K562 (cell line): ENCODE results near the gene RNF212B. TPM values are rescaled to one million over a fixed set of nuclear protein-coding genes. Genes with fewer than 3 reads are reported as not detected.
"Not testable (repeated sequence)": the region's sequence is repeated elsewhere in the genome, so short reads cannot be mapped to it uniquely, and the experiment has no call there.

Experiments
- ATAC-seq: fragments of 200-7000 bp; cut with Tn5 transposase; 3 replicates; pipeline ENCODE4 v1.9.1; 2020; ENCODE audit warnings: moderate library complexity
- BruUV-seq: library from RNA; stranded (reverse); fragments of 400-500 nt; replicated peaks from 2 replicates; lab custom pipeline; 2021; lab: Mats Ljungman, UMichigan
- CTCF ChIA-PET: fragments of 300-600 bp; formaldehyde crosslinking; extraction: SDS; loops from one replicate; lab custom pipeline; 2021; ENCODE audit warnings: low intra/inter-chr PET ratio; lab: Yijun Ruan, JAX
- POLR2A ChIA-PET: fragments of 300-600, 350-650 bp; sonication (Branson Sonifier 250); formaldehyde crosslinking; extraction: SDS; loops from one replicate; lab custom pipeline; 2021; ENCODE audit warnings: antibody characterized with exemption, inconsistent platforms; lab: Yijun Ruan, JAX
- DNase-seq, 4 experiments: peaks; one replicate each; pipeline versions ENCODE4 v3.0.0 to v3.0.0-alpha.2; 2011 to 2018; ENCODE audit warnings: low spot score in 3 of 4, mixed read lengths in 3 of 4; ENCODE audit errors: extremely low read depth in 1 of 4
- FAIRE-seq: peaks from 2 replicates; lab custom pipeline; 2011; peaks lifted over from hg19 to GRCh38; lab: Jason Lieb, UNC
- H2AFZ ChIP-seq: 2 replicates; pipeline ENCODE4 v1.6.0; 2011; ENCODE audit warnings: low read depth, low read length, control low read depth, inconsistent platforms
- H3K27ac ChIP-seq: fragments of 200-600 bp; 3 replicates; pipeline ENCODE4 v1.8.0; 2011; ENCODE audit warnings: low read depth, mild to moderate bottlenecking, control low read depth, inconsistent platforms, low read length, moderate library complexity, mixed read lengths; ENCODE audit errors: extremely low read depth
- H3K27me3 ChIP-seq, 2 experiments: fragments of 300-600 bp in 1 of 2; 2 replicates in 1 of 2; 3 replicates in 1 of 2; pipeline versions ENCODE4 v1.6.0 to v1.8.0; 2011; ENCODE audit warnings: inconsistent platforms in 2 of 2, low read length in 2 of 2, mild to moderate bottlenecking in 1 of 2, mixed read lengths in 1 of 2, moderate library complexity in 1 of 2; ENCODE audit not compliant: control insufficient read depth in 2 of 2, insufficient read depth in 2 of 2
- H3K36me3 ChIP-seq: fragments of 300-600 bp; 3 replicates; pipeline ENCODE4 v1.8.0; 2011; ENCODE audit warnings: mild to moderate bottlenecking, low read length, inconsistent platforms; ENCODE audit not compliant: control insufficient read depth, insufficient read depth
- H3K4me1 ChIP-seq, 2 experiments: fragments of 200-600 bp in 1 of 2; replicated peaks in 1 of 2; 2 replicates in 1 of 2; 3 replicates in 1 of 2; pipeline versions ENCODE4 v1.5.1 to v1.8.0; 2011; ENCODE audit warnings: inconsistent platforms in 2 of 2, low read length in 2 of 2, mild to moderate bottlenecking in 1 of 2, mixed read lengths in 1 of 2, moderate library complexity in 1 of 2; ENCODE audit not compliant: control insufficient read depth in 2 of 2, insufficient read depth in 2 of 2
- H3K4me2 ChIP-seq: 2 replicates; pipeline ENCODE4 v1.6.1; 2011; ENCODE audit warnings: low read length, control low read depth, inconsistent platforms, mixed read lengths; ENCODE audit not compliant: insufficient read depth
- H3K4me3 ChIP-seq: fragments of 200-600 bp; sonication (generic), shearing (Covaris generic); 2 replicates; pipeline ENCODE4 v1.5.1; 2016; ENCODE audit warnings: control low read depth, inconsistent platforms
- H3K79me2 ChIP-seq: fragments of 200-600 bp; 3 replicates; pipeline ENCODE4 v1.8.0; 2011; ENCODE audit warnings: low read length, inconsistent platforms; ENCODE audit not compliant: control insufficient read depth, insufficient read depth
- H3K9ac ChIP-seq, 2 experiments: 2 replicates each; pipeline versions ENCODE4 v1.6.0 to v1.6.1; 2011; ENCODE audit warnings: low read depth in 2 of 2, low read length in 2 of 2, control low read depth in 1 of 2, inconsistent platforms in 1 of 2, mild to moderate bottlenecking in 1 of 2, mixed read lengths in 1 of 2; ENCODE audit not compliant: insufficient read depth in 1 of 2
- H3K9me1 ChIP-seq: one replicate; pipeline ENCODE4 v1.6.0; 2011; ENCODE audit warnings: inconsistent platforms, mild to moderate bottlenecking, low read length, moderate library complexity; ENCODE audit not compliant: control insufficient read depth, insufficient read depth
- H3K9me3 ChIP-seq: replicated peaks from 2 replicates; pipeline ENCODE4 v1.5.1; 2011; ENCODE audit warnings: low read depth, low read length, inconsistent platforms; ENCODE audit not compliant: control insufficient read depth, insufficient read depth
- H4K20me1 ChIP-seq: replicated peaks from 2 replicates; pipeline ENCODE4 v1.6.1; 2011; ENCODE audit warnings: low read length, inconsistent platforms, mixed read lengths; ENCODE audit not compliant: control insufficient read depth, insufficient read depth
- ASH1L ChIP-seq: fragments of 450-650 bp; IDR thresholded peaks from 2 replicates; pipeline ENCODE4 v1.6.1; 2018; ENCODE audit warnings: borderline replicate concordance, mild to moderate bottlenecking, low read depth; ENCODE audit not compliant: partially characterized antibody
- ATF7 ChIP-seq: fragments of 450-650 bp; IDR thresholded peaks from 2 replicates; pipeline ENCODE4 v1.7.1; 2014; ENCODE audit warnings: mild to moderate bottlenecking, moderate library complexity
- CTBP1 ChIP-seq: fragments of 450-650 bp; IDR thresholded peaks from 2 replicates; pipeline ENCODE4 v1.6.1; 2016; ENCODE audit warnings: borderline replicate concordance
- ELF1 ChIP-seq: fragments of 200-800 bp; sonication (Bioruptor generic); IDR thresholded peaks from 2 replicates; pipeline ENCODE4 v1.6.1; 2016; ENCODE audit warnings: missing genetic modification characterization, missing compliant biosample characterization
- FOXK2 ChIP-seq, 2 experiments: fragments of 450-650 bp; IDR thresholded peaks in 1 of 2; conservative IDR thresholded peaks in 1 of 2; 2 replicates each; pipeline ENCODE4 v1.6.1; 2016; ENCODE audit warnings: low read depth in 2 of 2, mild to moderate bottlenecking in 1 of 2
- KAT7 ChIP-seq: sonication (generic); formaldehyde crosslinking; IDR thresholded peaks from 2 replicates; pipeline ENCODE4 v1.8.0; 2022; ENCODE audit warnings: missing genetic modification reagents, mild to moderate bottlenecking, borderline replicate concordance
- SMARCA5 ChIP-seq: fragments of 450-650 bp; IDR thresholded peaks from 2 replicates; pipeline ENCODE4 v1.6.1; 2016
- SPI1 ChIP-seq: IDR thresholded peaks from 2 replicates; pipeline ENCODE4 v1.6.1; 2011; ENCODE audit warnings: low read depth, low read length, control low read depth, borderline replicate concordance
- TRIM28 ChIP-seq: fragments of 450-650 bp; IDR thresholded peaks from 2 replicates; pipeline ENCODE4 v1.6.1; 2017
- TSC22D4 ChIP-seq: fragments of 450-650 bp; IDR thresholded peaks from 2 replicates; pipeline ENCODE4 v1.6.1; 2016; ENCODE audit warnings: missing genetic modification characterization, missing biosample characterization, control low read depth
- ZNF184 ChIP-seq: sonication (generic); formaldehyde crosslinking; IDR thresholded peaks from 2 replicates; pipeline ENCODE4 v1.5.0; 2020; ENCODE audit warnings: missing genetic modification reagents
- WGBS: fragments of 100-300 bp; shearing (Covaris generic); methylation state at CpG from one replicate; pipeline ENCODE4 v1.1.6; 2016; ENCODE audit warnings: low coverage, mixed read lengths; ENCODE audit not compliant: insufficient coverage; ENCODE audit errors: missing lambda C conversion rate; 5-methylcytosine and 5-hydroxymethylcytosine counted together
- in situ Hi-C: fragments of 300-500 bp; cut with MboI; formaldehyde crosslinking; loops from 4 replicates; pipeline ENCODE4 v1.15.0; 2018; ENCODE audit warnings: inconsistent platforms, mixed read lengths
- intact Hi-C: fragments of 100-400 bp; cut with micrococcal nuclease; formaldehyde crosslinking; loops from 2 replicates; pipeline ENCODE4 v1.14.2; 2022
- polyA plus RNA-seq, 8 experiments: library from polyadenylated mRNA; depleted of rRNA in 4 of 8; stranded (reverse) in 5 of 8; unstranded in 3 of 8; fragments of >200 nt; fragmentation: Nextera tagmentation in 2 of 8; fragmentation: Illumina TruSeq in 1 of 8; extraction: Ambion mirVana in 2 of 8; extraction: Trizol in 1 of 8; gene quantifications; 2 replicates each; pipeline versions ENCODE4 v1.2.1 to v1.2.3, GENCODE V29; 2011 to 2014; ENCODE audit warnings: inconsistent platforms in 1 of 8, missing spikeins in 1 of 8
- total RNA-seq, 7 experiments: library from RNA; depleted of rRNA in 6 of 7; stranded (reverse); fragments of >200 nt in 6 of 7; fragmentation: Illumina TruSeq in 2 of 7; extraction: Trizol in 2 of 7; gene quantifications; 2 replicates each; pipeline versions ENCODE4 v1.2.1 to v1.2.3, GENCODE V29; 2011 to 2021; ENCODE audit warnings: low replicate concordance in 1 of 7

Gene RNF212B
- total and polyA plus RNA-seq, 9 of the 15 experiments (the other 6 are each of a cell fraction or from before 2014, with no cell fraction given): 0.15 to 0.43 (median 0.27) TPM; not detected in 3

GRCh38 chr14:23219075-23219474, 18.7 kb upstream of the RNF212B start:
- H3K4me1 ChIP-seq: no peaks in the 10 kb centered on the region
- POLR2A ChIA-PET: interaction anchor here (1.5 kb wide), 1 partner anchor 98 kb away, joined by 5 read pairs; no protein-coding TSS in a partner anchor

DNA sequence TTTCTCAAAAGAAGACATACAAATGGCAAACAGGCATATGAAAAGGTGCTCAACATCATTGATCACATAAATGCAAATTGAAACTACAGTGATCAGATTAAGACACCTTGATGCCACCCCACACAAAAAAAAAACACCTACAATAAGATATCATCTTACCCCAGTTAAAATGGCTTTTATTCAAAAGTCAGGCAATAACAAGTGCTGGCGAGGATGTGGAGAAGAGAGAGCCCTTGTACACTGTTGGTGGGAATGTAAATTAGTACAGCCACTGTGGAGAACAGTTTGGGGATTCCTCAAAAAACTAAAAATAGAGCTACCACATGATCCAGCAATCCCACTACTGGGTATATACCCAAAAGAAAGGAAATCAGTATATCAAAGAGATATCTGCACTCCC, 12.8 kb upstream of the RNF212B start:
- H3K4me1 ChIP-seq, FAIRE-seq, intact Hi-C loops, H3K9me3 ChIP-seq, H3K36me3 ChIP-seq, ATAC-seq, H4K20me1 ChIP-seq, CTCF ChIA-PET, H3K27me3 ChIP-seq, H3K79me2 ChIP-seq, DNase-seq, H3K4me3 ChIP-seq, H3K9me1 ChIP-seq, H3K9ac ChIP-seq, BruUV-seq, H2AFZ ChIP-seq, H3K27ac ChIP-seq, H3K4me2 ChIP-seq, in situ Hi-C loops: not testable (repeated sequence)
- TF ChIP-seq ZNF184 (peak; percentile 93), TRIM28 (0 out of 2 replicates have a peak, but pooled peaks have one; percentile 27)
- POLR2A ChIA-PET: interaction anchor here (0.6 to 1.3 kb wide), 3 partner anchors 11 to 96 kb away, joined by 3 to 4 read pairs (median 3); partner anchors contain the start of gene PABPN1
- WGBS: 38% methylated on average over 1 of the region's 1 CpG

More at GRCh38 chr14:23219075-23219474, 18.7 kb upstream of the RNF212B start:
- Histone ChIP-seq H3K79me2 (no peaks in the 10 kb centered on the region), H3K9me3 (peaks cover 3% of the 10 kb centered on the region; the same call in 1 of the 2 replicates), H3K27ac (no peak overlapping the region), H2AFZ (peak overlapping the region; percentile 5; the same call in 1 of the 2 replicates), H3K4me3 (no peak overlapping the region), H3K36me3 (no peaks in the 10 kb centered on the region), H3K4me2 (no peak overlapping the region), H3K9ac (no peak overlapping the region), H3K27me3 (no peaks in the 10 kb centered on the region), H4K20me1 (no peaks in the 10 kb centered on the region), H3K9me1 (no peaks in the 10 kb centered on the region)
- FAIRE-seq (no peak), DNase-seq (no peak), ATAC-seq (no peak)
- intact Hi-C loops: no loop called here
- 73% methylated on average over 3 of the region's 3 CpGs for WGBS
- TF ChIP-seq CTBP1 (no peak), ASH1L (no peak), ATF7 (no peak), SMARCA5 (no peak), ELF1 (no peak), KAT7 (CRISPR knock-in tag) (no peak), TSC22D4 (no peak), FOXK2 (conservative IDR thresholded peaks at IDR 0.05 in 1 of 2, IDR thresholded peaks at IDR 0.05 in 1 of 2; ENCODE audit: low read depth in 2 of 2) (no peak), SPI1 (no peak)
- no TSS peak for BruUV-seq
- in situ Hi-C loops: no loop called here
- CTCF ChIA-PET: no interaction called here
